GM18508 (cell line): ENCODE measurements around the gene CACNG4.
A peak's percentile ranks its signal among the peaks of the same experiment; 100 is the strongest.

ENCODE experiments used
- ATAC-seq: cut with Tn5 transposase; IDR thresholded peaks from one replicate; pipeline ENCODE4 v1.9.1; 2021; ENCODE audit warnings: moderate number of reproducible peaks; ENCODE audit not compliant: insufficient read depth, unreplicated experiment

CACNG4 gene

DNA sequence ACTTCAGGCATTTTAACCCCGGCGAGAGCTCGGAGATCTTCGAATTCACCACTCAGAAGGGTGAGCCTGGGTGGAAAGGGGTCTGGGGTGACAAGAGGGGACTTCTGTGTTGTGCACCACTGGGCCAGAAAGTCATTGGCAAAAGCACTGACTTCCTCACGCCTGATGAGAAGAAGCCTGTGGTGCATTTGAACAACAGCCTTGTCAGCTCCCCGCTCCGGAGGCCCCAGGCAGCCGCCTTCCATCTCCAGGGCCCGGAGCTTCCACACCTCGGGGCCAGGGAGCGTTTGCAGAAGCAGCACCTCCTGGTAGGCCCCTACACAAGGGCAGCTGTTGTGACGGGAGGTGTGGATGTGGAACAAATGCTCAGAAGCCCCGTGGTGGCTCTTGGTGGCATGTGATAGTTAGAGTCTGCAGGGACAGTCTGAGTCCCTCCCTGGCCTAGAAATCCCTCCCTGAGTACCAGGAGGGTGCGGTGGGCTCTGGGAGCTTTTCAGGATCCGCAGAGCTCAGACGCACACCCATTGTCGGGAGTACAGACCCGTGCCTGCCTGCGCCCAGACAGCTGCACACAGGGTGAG, 89.6 kb downstream of the CACNG4 start:
- ATAC-seq: no peak

DNA sequence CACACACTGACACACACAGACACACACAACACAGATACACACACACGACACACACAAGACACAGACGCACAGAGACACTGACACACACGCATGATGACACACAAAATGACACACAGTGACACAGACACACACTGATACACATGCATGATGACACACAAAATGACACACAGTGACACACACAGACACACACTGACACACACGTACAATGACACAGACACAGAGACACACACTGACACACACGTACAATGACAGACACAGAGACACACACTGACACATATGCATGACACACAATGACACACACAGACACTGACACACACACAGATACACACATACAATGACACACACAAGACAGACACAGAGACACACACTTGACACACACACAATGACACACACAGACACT, 90.1 kb downstream of the CACNG4 start:
- ATAC-seq: no peak

DNA sequence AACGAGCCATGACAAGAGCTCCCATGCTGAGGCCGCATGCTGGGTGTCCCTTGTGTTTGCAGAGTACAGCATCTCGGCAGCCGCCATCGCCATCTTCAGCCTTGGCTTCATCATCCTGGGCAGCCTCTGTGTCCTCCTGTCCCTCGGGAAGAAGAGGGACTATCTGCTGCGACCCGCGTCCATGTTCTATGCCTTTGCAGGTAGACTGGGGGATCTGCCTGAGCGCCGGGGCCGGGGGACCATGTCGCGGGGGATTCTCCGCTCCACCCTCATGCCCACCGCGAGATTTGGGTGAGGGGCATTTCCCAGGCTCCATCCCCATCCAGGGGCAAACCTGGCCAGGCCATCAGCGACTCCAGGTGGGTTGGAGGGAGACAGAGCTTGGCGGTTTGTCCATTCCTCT, 90.5 kb downstream of the CACNG4 start:
- no peak for ATAC-seq

DNA sequence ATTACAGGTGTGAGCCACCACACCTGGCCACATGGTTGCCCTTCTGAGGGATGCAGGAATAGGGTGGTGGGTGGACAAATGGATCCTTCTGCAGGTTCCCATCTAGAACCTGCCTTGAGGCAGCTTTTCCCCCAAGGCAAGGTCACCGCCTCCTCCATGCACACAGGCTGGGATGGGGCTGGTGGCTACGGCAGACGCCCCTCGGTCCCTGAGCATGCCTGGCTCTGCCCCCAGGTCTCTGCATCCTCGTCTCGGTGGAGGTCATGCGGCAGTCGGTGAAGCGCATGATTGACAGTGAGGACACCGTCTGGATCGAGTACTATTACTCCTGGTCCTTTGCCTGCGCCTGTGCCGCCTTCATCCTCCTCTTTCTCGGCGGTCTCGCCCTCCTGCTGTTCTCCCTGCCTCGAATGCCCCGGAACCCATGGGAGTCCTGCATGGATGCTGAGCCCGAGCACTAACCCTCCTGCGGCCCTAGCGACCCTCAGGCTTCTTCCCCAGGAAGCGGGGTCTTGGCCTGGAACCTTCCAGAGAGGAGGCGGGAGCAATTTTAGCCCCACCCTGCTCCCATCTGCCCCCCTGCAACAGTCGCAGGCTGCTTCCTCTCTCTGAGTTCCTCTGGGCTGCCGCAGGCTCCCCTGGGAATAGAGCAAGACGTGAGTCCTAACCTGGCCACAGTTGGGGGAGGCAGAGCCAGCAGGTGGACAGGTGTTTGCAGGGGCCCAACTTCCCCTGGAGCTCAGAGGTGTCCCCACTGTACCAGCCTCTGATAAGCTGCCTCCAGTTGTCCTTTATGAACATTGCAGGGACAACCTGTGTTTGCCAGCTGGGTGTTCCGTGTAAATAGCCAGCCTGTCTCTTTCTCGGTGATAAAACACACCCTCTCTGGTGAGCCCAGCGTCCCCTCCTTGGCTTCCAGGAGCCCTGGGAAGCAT, 91.6 kb downstream of the CACNG4 start:
- ATAC-seq: no peak

DNA sequence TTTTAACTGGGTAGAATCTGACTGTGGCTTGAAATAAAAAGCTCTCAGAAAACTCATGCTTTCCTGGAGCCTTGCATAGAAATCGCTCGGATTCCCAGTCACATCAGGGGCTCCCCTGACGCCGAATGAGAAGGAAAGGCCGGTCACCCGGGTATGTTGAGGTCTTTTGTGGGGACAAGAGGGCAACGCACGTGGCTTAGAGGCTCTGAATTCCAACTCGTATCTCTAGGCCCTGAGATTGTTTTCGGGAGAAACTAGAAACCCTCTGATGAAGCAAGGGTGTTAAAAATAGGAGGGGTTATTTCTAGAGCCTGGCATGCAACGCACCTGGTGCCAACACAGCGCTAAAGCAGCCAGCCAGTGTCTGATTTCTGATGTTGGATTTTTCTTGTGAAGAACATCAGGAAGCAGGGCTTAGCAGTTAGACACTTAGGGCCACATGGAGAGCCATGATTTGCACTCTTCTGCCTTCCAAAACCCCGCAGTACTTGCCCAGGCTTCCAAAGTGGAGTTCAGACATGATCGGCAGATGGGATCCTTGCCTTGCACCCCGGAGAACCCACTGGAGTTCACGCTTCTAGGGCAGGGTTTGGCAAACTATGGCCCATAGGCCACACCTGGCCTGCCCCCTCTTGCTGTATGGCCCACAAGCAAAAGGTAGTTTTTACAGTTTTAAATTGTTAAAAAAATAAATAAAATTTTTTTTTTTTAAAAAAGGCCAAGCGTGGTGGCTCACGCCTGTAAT, 92.4 kb downstream of the CACNG4 start:
- ATAC-seq: no peak

DNA sequence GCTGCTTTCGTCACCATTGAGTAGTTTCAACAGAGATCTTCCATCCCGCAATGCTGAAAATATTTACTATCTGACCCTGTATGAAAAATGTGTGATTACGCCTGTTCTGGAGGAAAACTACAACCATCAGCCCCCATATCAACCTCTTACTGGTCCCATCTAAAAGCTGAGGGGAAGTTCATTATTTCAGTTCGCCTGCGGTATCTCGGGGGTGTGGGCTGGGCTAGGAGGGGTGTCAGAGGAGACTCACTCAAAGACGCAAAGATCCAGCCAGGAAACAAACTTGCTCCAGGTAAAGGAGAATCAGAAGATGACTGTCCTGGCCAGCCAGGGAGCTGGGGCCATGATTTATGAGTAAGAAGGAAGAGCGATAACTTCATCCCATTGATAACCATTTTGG, 93.5 kb downstream of the CACNG4 start:
- no peak for ATAC-seq

DNA sequence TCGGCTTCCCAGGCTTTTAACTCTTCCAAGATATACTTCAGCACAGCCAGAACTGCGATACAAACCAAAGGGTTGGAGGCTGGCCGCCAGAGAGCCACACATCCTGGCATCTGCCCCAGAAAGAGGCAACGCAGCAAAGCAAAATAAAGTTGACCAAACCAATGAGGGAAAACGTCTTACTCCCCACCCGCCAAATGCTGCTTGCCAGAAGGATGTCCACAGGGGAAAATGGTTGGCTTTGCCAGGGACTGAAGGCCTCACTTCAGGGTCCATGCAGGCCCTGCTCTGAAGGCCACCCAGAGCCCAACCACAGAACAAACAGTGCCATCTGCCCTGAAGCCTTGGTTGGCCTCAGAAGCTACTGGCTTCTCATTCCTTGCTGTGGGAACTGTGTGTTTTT, 94.9 kb downstream of the CACNG4 start:
- ATAC-seq: no peak

DNA sequence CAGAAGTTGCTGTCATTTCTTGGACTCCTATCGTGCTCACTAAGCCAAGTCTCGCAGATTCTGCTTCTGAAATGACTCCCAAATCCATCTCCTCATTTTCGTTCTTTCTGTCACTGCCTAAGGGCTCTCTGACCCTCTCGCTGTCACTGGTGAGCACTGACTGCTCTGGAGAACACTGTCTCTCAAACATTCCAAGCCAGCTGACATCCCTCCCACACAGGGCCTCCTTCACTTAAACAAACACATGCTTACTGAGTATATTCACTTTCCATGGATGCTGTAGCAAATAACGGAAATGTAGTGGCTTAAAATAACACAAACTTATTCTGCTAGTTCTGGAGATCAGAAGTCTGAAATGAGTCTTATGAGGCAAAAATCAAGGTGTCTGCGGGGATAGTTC, 98.6 kb downstream of the CACNG4 start:
- ATAC-seq: no peak

DNA sequence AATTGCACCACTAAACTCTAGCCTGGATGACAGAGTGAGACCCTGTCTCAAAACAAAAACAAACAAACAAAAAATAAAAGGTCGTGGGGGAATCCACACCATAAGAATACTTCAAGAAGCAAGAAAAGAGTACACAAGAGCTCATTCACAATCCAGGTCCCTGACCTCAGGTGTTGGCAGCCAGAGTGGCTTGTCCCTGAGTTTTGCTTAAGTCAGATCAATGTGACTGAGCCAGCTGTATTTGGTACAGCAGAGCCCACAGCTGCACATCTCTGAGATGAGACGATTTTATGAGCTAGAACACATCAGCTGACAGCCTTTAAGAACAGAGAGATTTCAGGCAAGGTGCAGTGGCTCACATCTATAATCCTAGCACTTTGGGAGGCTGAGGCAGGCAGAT, 102.2 kb downstream of the CACNG4 start:
- no peak for ATAC-seq

DNA sequence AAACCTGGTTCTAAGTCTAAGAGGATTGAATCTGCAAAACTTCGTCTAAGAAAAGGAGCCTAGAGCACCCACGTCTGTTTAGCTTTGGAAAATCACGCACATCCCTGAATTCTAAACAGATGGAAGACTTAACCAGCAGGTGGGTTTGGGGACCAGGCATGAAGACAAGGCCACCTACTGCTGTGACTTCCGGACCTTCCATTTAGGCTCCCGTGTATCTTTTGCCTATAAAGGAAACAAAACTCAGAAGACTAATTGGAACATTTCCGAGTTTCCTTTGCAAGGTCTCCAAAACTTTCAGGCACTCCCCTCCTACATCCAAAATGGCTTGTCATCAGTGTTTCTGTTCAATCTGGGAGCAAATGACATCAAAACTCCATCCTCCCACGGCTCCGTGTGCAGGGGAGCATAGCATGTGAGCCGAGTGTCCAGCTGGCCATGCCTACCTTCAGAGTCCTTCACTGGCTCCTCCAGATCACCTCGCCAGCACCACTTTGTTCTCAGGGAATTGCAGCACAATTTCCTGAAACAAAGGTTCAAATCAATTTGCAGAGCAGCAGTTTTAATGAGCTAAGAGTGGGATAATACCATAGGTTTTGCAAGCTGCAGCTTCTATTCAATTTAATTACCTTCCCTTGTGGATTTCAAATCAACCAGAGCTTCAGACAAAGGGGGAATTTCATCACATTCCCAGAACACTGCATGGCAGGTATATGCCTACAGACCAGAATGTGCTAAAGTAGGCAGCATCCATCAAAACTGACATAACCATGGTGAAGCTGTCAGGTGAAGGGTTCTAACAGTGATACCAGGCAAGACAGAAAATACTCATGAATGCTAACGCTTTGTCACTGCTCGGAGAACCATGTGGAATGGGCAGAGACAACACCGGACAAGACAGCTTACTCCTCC, 103.3 kb downstream of the CACNG4 start:
- ATAC-seq: no peak

DNA sequence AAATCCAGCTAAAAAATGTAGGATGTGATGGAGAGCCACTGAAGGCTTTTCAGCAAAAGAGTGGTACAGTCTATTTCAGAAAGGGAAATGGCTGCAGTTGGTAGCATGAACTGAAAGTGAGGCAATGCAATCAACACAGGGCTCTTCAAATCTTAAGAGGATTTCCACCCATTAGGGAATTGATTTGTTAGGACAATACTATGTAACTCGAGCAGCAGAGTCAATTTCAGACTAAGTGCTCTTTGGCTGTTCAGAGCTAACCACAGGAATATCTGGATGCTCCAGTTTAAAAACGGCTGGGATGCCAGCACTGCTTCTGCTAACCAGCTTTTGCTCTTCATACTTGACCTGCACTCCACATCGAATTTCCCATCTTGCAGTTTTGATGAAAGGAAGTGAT, 104.5 kb downstream of the CACNG4 start:
- ATAC-seq: no peak

DNA sequence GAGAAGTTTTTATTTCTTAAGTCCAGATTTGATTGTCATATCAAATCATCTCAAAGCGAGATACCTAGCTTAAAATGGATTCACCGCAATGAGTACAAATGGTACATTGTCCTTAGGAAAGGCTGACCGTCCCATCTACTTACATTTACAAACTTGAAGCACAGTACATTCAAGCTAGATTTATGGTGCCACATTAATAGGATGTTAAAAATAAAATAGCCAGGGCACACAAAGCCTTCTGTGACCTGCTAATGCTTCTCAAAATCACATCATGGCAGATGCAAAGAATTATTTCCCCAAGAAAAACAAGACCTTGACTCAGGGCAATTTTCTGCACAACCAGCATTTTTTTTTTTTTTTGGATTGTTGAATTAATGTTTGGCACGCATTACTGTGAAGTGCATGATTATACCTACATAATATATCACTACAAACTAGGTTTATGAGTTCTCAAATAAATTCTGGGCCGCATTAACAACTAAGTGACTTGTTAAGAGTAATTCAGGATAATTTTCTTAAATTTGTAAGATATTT, 105.2 kb downstream of the CACNG4 start:
- no peak for ATAC-seq

DNA sequence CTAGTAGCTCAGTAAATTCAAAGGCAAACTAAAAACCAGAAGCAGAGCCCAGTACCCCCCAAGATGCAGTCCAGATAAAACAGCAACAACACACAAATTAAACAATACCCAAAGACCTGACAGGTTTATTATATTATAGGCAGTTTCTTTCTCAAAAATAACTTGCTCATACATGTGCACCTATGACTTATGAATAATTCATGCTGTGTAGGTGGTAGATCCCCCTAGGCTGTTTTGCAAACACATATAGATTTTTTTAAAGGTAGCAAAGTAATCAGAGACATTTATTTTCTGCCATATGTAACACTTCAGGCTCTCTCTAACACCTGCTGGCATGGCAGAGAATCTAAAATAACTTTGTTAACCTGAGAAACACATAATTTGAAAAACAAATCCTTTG, 107.1 kb downstream of the CACNG4 start:
- ATAC-seq: no peak

DNA sequence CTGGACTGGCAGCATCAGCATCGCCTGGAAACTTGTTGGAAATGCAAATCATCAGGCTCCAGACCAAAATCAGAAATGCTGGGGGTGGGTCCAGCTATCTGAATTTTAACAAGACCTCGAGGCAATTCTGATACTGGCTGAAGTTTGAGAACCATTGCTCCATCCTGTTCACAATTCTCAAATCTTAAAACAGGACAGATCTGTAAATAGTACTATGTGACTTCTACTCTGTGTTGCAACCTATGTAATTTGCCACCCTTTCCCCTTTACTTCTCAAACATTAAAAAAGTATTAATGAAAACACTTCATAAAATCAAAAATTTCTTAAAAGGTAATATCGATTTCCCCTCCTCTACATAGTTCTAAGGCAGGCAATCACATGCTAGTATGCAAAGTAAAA, 108.4 kb downstream of the CACNG4 start:
- no peak for ATAC-seq

DNA sequence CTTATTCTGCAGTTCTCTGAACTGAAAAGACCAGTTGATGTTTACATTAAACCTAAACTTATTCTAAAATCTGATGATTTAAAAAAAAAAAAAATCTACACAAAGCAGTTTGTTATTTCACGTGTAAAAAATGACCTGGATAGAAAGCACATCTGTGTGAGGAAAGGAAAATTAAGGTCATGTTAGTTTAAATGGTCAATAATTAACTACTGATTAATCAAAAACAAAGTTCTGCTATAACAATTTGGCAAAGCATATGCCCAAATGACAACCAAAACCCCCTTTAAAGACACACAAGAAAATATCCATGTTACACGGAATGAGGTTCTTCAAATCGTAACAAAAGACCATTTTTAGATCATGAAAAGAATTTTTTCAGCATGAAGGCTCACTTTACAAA, 110.3 kb downstream of the CACNG4 start:
- no peak for ATAC-seq

DNA sequence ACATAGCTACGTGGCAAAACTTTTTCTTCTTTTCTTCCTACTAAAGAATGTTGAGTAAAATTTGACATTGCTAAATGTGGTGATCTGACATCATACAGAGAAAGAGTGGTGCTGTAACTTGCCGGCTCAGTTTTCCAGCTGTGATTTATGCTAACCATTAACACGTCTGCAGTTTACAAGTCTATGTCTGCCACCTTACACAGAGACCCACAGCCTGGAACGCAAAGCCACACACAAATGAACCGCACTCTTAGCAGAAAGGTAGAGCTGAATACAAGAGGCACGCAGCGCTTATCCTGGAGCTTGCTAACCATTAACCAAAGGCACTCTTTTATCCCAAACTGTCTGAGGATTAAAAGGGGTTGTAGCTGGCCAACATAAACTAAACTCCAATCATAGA, 111.8 kb downstream of the CACNG4 start:
- ATAC-seq: no peak

DNA sequence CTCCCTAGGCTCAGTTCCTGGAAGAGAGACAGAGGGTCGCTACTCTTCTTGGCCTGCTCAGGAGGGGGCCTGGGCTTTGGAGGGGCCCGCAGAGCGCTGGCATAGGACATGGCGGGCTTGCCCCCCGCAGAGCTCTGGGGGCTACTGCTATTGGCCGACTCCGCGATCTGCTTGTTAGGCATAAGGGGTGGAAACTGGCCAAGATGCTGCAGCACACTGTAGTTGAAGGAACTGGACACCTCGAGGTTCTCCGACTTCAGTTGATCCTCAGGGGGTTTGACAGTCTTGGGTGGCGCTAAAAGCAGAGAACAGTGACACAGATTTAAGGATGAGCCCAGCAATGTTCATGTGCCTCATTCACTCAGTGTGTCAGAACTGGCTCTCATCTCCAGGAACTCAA, 113.8 kb downstream of the CACNG4 start:
- no peak for ATAC-seq

DNA sequence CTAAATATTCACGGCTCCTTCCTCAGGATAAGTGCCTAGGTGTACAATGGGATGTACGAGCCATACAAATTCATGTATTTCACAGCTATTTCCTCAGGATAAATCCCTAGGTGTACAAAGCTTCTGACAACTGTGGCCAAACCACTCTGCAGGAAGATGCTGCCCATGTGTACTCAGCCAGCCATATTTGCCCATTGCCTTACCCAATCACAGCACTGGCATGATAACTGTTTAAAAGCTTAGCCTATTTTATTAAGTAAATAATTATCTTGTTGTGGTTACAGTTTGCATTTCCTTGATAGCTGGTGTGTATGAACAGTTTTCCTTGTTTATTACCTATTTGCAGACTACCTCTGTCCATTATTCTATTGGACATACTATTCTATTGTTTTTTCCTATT, 115.0 kb downstream of the CACNG4 start:
- ATAC-seq: no peak

DNA sequence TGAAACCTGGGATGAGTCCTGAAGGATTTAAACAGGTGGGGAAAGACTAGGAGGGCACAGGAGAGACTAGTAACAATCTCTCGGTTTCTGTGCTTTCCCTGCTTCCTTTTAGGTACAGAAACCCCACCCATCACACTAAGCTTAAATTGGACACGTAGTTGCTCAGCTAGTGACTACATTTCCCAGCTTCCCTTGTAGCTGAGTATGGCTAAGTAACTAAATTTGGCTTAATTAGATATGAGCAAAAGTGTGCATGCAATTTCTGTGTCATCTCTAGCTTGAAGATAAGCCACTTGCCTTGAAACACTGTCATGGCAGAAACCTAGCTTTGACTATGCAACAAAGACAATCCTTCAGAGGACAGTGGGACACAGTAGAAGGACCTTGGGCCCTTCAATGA, 116.3 kb downstream of the CACNG4 start:
- no peak for ATAC-seq

DNA sequence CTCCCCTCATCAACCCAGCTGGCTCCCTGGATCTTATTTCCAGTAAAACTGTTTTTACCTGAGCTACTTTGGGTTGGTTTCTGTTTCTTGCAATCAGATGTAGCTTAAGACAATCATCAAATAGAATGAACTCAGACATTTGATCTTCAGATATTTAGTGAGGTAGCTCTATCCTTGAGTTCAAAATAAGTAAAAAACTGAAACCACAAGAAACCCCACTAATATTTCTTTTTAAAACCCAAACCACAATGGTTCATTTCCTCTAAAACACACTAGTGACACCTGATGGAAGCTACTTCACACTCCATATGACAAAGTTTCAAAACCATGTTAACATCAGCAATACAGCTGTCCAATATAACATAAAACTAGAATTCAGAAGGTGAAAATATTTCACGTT, 117.6 kb downstream of the CACNG4 start:
- peak; percentile 55 for ATAC-seq
